T1000 (cell line): ENCODE measurements around the gene AFAP1L2.

Source experiments
- DNase-seq: peaks from one replicate; lab custom pipeline; 2025; ENCODE audit warnings: mixed read lengths; lab: John Stamatoyannopoulos, UW

The AFAP1L2 gene

DNA sequence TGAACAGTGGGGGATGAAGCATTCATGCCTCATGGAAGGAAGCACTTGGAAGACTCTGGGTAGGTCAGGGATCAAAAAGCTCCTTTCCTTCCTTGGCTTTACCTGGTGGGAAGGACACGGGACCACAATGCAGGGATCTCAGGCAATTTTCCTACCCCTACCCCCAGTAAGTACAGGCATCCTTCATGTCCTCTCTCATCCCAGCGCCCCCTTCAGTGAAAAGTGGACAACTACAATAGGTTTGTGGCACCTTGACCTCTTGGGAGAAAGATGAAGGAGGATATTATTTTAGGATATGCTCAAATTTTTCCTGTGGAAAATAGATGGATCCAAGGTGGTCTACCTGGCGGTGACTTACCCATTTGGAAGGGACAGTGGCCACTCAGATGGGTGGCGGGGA is 16.5 kb downstream of the AFAP1L2 start:
- no peak for DNase-seq

- no peak for DNase-seq
These were observed 17.9 kb downstream of the AFAP1L2 start for GRCh38 chr10:114386452-114386851.

DNA sequence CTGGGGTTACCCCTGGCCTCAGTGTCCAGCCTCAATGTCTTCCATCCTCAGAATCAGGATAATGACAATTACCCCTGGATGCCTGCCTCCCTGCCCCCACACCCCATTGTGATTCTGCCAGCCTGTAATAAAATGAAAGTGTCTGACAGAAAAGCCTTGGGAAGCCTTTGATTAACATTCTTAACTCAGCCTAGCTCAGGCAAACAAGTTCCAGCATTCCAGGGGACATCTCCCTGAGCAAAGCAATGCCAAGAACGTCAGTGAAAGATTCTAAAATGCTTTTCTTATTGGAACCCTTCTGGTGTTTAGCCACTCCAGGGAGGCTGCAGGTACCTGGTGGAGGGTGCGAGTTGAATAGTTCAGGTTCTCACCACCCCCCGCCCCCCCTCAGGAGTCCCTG is 18.7 kb downstream of the AFAP1L2 start:
- no peak for DNase-seq

DNA sequence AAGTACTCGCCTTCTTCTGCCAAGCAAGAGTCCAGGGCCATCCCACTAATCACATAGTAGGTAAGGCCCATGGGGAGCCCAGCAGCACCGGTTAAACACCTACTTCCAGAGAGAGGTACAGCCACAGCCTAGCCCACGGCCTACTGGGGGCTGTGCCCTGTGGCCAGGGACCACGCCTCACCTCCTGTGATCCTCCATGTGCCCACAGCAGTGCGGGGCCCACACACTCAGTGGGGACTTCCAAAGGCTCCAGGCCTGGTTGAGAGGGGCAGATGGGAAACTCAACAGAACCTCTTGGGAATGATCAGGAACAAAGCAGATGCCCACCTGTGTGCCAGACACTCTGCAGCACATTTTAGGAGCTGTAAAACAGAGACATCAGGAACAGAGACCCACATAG is 19.7 kb downstream of the AFAP1L2 start:
- DNase-seq: no peak

DNA sequence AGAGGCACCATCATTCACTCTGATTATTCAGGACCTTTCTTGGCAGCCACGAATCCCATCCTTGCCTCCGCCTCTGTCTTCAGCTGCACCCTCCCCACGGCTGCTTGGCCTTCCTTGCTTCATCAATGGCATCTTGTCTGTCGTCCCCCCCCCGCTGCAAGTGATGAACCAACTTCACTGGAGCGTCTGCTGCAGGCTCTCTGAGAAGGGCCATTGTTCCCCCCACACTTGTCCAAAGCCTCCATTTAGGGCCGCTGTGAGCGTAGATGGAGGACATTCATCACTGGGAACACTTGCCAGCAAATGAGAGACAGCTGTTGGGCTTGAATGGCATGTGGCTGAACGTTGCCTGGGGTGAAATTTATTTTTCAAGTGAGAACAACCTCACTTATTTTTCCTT is 20.1 kb downstream of the AFAP1L2 start:
- no peak for DNase-seq

GRCh38 chr10:114380797-114381196 is 23.5 kb downstream of the AFAP1L2 start:
- DNase-seq: no peak

DNA sequence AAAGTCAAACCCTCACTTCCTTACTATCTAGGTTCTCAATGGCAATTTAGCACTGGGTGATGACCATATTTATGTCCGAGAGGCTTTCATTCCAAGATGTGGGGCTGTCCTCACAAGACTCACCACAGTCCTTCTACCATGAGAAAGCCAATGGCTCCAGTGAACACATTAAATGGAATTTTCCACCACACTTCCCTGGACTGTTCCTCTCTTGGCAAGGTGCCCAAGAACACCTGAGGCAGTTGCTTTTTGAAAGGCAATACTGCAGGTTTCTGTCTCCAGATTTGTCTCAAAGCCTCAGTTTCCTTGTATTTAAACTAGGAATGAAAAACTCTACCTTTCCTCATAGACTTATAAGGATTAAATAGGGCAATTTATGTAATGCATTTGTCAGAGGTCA is 24.2 kb downstream of the AFAP1L2 start:
- DNase-seq: no peak

DNA sequence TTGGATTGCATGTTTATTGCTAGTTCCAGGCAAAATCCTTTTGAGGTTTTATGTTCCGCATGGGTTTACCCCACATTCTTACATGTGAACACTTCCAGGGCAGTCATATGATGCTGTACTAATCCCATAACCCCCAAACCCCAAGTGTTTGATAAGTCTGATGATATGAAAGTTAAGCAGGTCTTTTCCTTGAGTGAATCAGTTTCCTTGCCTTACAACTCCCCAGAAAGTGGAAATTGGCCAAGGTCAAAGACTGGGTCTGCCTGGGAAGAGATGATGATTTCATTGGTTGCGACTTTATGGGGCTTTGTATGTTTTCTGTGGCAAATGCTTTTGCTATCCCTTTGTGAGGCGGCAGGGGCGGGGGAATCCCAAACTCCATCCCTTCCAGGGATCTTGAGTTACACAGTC is 24.7 kb downstream of the AFAP1L2 start:
- no peak for DNase-seq

DNA sequence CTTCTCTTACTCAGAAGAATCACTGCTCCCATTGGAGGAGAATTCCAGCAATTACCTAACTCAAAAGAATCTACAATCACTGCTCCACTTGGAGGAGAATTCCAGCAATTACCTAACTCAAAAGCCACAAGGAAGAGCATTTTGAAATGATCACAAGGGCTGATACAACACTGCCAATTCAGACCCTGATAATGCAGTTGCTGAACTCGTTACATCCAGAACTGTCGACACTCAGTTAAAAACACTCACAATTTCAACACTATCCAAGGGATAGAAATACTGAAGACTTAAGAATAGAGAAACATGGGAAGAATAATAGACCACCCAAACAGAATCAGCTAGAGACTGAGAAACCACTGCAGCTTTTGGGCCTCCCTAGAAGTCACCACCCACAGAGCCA is 27.8 kb downstream of the AFAP1L2 start:
- DNase-seq: no peak

GRCh38 chr10:114375047-114375446 is 29.3 kb downstream of the AFAP1L2 start:
- DNase-seq: no peak

- DNase-seq: no peak
These were observed 30.1 kb downstream of the AFAP1L2 start for GRCh38 chr10:114374053-114374791.

DNA sequence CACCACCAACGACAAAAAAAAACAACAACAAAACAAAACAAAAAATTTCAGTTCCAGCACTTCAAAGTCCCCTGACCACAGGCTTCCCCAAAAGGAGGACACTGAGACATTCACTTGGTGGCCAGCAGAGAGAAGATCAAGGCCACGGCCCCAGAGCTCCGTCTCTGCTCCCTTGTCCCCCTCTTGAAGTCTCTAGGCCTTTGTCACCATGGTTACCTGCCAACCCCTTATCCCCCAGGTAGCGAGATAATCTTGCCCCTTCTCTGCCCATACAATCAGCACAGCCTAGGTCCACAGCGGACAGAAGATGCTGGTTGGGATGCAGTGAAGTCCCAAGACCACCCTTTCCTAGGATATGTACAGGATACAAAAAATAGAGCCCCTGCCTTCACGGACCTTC is 30.7 kb downstream of the AFAP1L2 start:
- no peak for DNase-seq

- DNase-seq: no peak
These were observed 31.3 kb downstream of the AFAP1L2 start for GRCh38 chr10:114372995-114373394.

DNA sequence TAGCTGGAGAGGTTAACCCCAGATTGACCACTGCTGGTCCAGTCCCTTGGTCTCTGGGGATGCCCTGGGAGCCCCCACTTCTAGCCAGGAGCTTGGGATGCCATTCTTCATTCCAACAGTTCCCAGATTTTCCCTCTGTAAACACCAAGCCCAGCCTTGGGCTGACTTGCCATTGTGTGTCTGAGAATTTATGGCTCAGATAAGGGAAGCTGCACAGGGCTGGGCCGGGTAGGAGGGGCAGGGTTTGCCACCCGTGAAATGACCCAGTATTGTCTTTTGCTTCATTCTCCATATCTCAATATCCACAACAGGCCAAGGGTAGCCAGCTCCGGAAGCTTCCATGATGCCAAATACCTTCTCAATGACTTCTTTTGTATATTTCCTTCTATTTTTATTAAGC is 32.1 kb downstream of the AFAP1L2 start:
- DNase-seq: no peak

DNA sequence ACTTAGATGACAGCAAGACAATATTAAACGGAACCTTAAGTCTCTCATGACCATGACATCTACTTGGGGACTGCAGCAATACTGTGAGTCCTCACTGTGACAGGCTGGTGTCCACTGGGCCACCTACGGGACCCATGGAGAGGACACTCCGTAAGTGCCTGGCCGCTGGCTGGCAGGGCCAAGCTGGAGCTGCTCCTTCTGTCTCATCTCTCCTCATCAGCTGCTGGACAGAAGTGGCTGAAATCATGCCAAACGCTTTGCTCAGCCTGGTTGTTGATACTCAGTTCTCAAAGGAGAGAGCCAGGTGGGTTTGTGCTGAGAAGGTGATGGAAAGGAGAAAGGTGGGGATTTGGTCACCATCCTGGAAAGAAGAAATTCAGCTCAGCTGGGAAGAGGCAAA is 33.3 kb downstream of the AFAP1L2 start:
- DNase-seq: no peak

DNA sequence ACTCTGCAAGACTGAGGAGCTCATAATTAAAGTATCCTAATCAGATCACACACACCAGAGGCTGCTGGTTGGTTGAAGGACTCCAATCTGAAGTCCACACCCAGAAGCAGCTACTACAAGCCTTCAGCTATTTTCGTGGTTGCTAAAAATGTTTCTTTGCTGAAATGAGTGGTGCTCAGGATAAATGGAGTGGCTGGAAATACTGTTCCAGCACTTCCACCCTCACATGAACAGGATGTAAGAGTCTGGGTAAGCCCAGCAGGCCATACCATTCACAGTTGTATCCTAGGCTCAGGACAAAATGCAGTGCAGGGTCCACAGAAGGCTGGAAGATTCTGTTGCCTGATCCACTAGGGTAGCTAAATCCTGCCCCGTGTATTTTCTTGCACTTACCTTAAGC is 34.1 kb downstream of the AFAP1L2 start:
- no peak for DNase-seq

DNA sequence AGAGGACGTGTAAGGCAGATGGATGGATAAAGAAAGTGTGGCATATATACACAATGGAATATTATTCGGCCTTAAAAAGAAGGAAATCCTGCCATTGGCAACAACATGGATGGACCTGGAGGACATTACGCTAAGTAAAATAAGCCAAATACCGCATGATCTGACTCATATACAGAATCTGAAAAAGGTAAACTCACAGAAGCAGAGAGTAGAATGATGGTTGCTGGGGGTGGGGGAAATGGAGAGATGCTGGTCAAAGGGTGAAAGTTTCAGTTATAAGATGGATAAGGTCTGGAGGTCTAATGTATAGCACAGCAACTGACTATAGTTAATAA is 36.3 kb downstream of the AFAP1L2 start:
- DNase-seq: no peak

GRCh38 chr10:114367351-114368056 is 36.8 kb downstream of the AFAP1L2 start:
- DNase-seq: no peak

- DNase-seq: no peak
These were observed 39.6 kb downstream of the AFAP1L2 start for GRCh38 chr10:114364726-114365125.

DNA sequence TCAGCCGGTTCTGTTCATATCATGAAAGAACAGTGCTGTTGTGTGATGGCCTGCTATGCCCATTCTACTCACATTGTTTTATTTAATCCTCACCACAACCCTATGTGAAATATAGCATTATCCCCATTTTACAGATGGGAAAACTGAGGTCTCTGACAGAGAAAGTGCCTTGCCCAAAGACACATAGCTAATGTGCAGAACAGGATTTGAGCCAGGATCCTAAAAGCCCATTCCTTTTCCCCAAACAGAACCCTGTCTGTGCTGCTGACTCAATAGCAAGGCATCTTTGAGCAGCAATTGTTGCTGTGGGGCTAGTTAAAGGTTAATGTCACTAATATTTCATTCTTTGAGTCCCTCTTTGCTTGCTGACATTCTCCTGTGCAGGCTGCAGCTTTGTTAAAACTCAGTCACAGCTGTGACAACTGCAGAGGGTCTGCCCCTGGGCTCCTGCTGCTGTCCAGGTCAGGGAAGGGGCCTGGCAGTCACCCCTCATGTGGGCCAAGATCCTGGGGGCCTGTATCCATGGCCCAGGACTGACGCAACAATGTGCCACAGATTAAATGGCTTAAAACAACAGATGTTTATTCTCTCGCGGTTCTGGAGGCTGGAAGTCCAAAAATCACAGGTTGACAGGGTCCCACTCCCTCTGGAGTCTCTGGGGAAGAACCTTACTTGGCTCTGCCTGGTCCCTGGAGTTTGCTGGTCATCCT is 40.4 kb downstream of the AFAP1L2 start:
- no peak for DNase-seq

DNA sequence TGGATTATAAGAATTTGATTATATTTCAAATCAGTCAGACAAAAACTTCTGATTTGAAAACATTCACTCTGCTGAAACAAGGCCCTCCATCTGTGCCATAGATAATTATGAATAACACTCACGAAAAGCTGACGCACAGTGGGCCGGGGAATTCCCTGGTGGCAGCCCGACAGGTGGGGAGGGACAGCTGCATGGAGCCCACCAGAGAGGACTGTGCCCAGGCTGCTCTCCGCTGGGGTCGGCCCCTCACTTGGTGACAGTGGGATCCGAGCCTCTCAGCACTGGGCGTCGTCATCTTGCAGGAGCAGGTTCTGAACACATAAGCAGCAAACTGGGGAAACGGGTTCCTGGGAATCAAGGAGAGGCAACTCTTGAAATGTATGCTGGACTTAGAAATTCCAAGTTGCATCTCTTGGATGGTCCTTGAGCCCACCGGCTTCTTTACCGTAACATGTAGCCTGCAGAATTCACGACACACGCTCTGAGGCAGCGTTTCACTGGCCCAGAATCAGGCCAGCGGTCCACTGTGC is 41.4 kb downstream of the AFAP1L2 start:
- DNase-seq: no peak

DNA sequence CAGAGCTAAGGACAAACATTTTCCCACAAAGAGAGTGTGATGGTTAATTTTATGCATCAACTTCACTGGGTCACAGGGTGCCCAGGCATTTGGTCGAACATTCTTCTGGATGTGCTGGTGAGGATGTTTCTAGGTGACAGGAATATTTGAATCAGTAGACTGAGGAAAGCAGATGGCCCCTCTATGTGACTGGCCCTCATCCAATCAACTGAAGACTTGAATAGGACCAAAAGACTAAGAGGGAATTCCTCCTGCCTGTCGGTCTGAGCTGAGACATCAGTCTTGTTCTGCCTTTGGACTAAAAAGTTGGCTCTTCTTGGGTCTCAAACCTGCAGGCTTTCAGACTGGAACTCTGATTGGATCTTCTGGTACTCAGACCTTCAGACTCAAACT is 44.4 kb downstream of the AFAP1L2 start:
- DNase-seq: no peak
